HEK293T (cell line): ENCODE measurements around the gene COMTD1.

Experiments used
- CTCF ChIA-PET: fragments of 350-600 bp; formaldehyde crosslinking; extraction: SDS; loops from one replicate; lab custom pipeline; 2021; ENCODE audit warnings: antibody characterized with exemption, inconsistent platforms; lab: Yijun Ruan, JAX
- POLR2A ChIA-PET: fragments of 350-600 bp; formaldehyde crosslinking; extraction: SDS; loops from one replicate; lab custom pipeline; 2020; ENCODE audit warnings: antibody characterized with exemption, inconsistent platforms; lab: Yijun Ruan, JAX
- DNase-seq: peaks from one replicate; pipeline ENCODE4 v3.0.0; 2012; ENCODE audit warnings: mixed read lengths; ENCODE audit errors: extremely low spot score
- ARNT ChIP-seq: fragments of 450-650 bp; IDR thresholded peaks from 2 replicates; pipeline ENCODE4 v1.6.1; 2017; ENCODE audit warnings: mild to moderate bottlenecking
- BHLHE40 ChIP-seq: fragments of 450-650 bp; IDR thresholded peaks from 2 replicates; pipeline ENCODE4 v1.6.1; 2016; ENCODE audit warnings: mild to moderate bottlenecking, moderate library complexity, borderline replicate concordance
- CTBP1 ChIP-seq: fragments of 450-650 bp; IDR thresholded peaks from 2 replicates; pipeline ENCODE4 v1.6.1; 2016; ENCODE audit warnings: borderline replicate concordance
- ELF4 ChIP-seq: fragments of 450-650 bp; IDR thresholded peaks from 2 replicates; pipeline ENCODE4 v1.6.1; 2017; ENCODE audit warnings: antibody characterized with exemption
- FOXA1 ChIP-seq: fragments of 450-650 bp; IDR thresholded peaks from 2 replicates; pipeline ENCODE4 v1.6.1; 2016; ENCODE audit warnings: mild to moderate bottlenecking
- FOXK2 ChIP-seq: fragments of 450-650 bp; IDR thresholded peaks from 2 replicates; pipeline ENCODE4 v1.6.1; 2016; ENCODE audit warnings: mild to moderate bottlenecking
- FOXM1 ChIP-seq: fragments of 450-650 bp; IDR thresholded peaks from 2 replicates; pipeline ENCODE4 v1.6.1; 2017; ENCODE audit warnings: mild to moderate bottlenecking, borderline replicate concordance
- HDGF ChIP-seq: fragments of 450-650 bp; IDR thresholded peaks from 2 replicates; pipeline ENCODE4 v1.6.1; 2017; ENCODE audit warnings: antibody characterized with exemption, borderline replicate concordance
- L3MBTL2 ChIP-seq: fragments of 450-650 bp; conservative IDR thresholded peaks from 2 replicates; pipeline ENCODE4 v1.6.1; 2016; ENCODE audit warnings: mild to moderate bottlenecking
- LEF1 ChIP-seq: fragments of 450-650 bp; IDR thresholded peaks from 2 replicates; pipeline ENCODE4 v1.6.1; 2017; ENCODE audit warnings: mild to moderate bottlenecking, borderline replicate concordance
- NFRKB ChIP-seq: fragments of 450-650 bp; IDR thresholded peaks from 2 replicates; pipeline ENCODE4 v1.6.1; 2016; ENCODE audit warnings: mild to moderate bottlenecking, moderate library complexity
- SP1 ChIP-seq: fragments of 450-650 bp; IDR thresholded peaks from 2 replicates; pipeline ENCODE4 v1.6.1; 2017
- SUZ12 ChIP-seq: fragments of 450-650 bp; IDR thresholded peaks from 2 replicates; pipeline ENCODE4 v1.6.1; 2016; ENCODE audit warnings: mild to moderate bottlenecking
- TARDBP ChIP-seq: fragments of 450-650 bp; IDR thresholded peaks from 2 replicates; pipeline ENCODE4 v1.6.1; 2016
- ZNF384 ChIP-seq: fragments of 450-650 bp; IDR thresholded peaks from 2 replicates; pipeline ENCODE4 v1.6.1; 2016
- TF ChIP-seq, protein P1 (sequence below): fragments of 450-650 bp; IDR thresholded peaks from 2 replicates; pipeline ENCODE4 v1.6.1; 2016

Gene COMTD1

DNA sequence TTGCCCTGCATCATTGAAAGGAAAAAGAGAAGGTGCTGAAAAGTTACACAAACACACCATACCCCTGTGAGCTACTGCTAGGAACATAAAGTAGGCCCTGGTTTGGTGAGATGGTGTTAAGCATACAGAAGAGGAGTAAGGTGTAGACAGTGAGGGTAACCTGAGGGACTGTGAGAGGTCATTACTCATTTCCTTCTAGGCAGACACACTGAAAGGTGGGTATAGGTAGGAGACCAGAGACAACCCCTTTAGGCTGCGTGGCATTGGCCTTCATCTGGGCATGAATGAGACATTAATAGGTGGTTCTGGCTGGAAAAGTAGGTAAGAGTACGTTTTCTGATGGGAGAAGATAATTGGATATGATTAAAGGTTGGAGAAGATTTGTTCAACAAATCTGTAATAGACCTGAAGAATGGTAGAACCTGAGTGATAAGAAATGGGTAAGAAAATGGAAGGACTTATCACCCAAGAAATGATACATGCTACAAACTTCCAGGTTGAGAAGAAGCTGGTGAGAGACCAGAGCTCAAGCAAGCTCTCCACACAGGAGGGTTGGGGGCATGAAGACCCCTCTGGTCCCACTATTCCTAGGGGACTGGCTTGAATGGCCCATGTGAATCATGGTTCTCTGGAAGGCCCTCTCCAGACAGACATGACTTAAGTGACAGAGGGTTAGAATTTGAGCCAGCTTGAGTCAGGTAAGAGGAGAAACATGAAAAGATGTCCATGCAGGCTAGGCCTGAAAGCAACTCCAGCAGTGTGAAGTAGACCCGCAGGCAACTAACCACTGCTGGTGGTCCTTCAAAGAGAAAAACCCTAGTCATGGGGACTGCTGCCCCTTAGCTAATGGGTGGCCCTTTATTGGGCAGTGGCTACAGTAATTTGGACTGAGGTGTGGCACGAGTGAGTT, 3.8 kb downstream of the COMTD1 start:
- CTCF ChIA-PET, result interaction anchor here (0.8 to 1.6 kb wide), 5 partner anchors 10 to 163 kb away, joined by 3 to 4 read pairs (median 3); no protein-coding TSS in a partner anchor
- DNase-seq, result no peak
- TF ChIP-seq ZNF384, result no peak
- TF ChIP-seq FOXM1, result no peak
- TF ChIP-seq CTBP1, result no peak
- TF ChIP-seq SUZ12, result no peak
- no peak for TF ChIP-seq TARDBP
- no peak for TF ChIP-seq NFRKB
- TF ChIP-seq ELF4, result no peak
- TF ChIP-seq FOXK2, result no peak
- no peak for TF ChIP-seq L3MBTL2
- TF ChIP-seq, protein P1, sequence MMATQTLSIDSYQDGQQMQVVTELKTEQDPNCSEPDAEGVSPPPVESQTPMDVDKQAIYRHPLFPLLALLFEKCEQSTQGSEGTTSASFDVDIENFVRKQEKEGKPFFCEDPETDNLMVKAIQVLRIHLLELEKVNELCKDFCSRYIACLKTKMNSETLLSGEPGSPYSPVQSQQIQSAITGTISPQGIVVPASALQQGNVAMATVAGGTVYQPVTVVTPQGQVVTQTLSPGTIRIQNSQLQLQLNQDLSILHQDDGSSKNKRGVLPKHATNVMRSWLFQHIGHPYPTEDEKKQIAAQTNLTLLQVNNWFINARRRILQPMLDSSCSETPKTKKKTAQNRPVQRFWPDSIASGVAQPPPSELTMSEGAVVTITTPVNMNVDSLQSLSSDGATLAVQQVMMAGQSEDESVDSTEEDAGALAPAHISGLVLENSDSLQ, result no peak
- TF ChIP-seq BHLHE40, result no peak
- no peak for TF ChIP-seq LEF1
- TF ChIP-seq ARNT, result no peak
- TF ChIP-seq FOXA1, result no peak
- POLR2A ChIA-PET, result interaction anchor here (0.8 to 5.8 kb wide), 3 partner anchors 21 to 121 kb away, joined by 4 to 48 read pairs (median 16); partner anchors contain the start of genes SAMD8 and VDAC2

DNA sequence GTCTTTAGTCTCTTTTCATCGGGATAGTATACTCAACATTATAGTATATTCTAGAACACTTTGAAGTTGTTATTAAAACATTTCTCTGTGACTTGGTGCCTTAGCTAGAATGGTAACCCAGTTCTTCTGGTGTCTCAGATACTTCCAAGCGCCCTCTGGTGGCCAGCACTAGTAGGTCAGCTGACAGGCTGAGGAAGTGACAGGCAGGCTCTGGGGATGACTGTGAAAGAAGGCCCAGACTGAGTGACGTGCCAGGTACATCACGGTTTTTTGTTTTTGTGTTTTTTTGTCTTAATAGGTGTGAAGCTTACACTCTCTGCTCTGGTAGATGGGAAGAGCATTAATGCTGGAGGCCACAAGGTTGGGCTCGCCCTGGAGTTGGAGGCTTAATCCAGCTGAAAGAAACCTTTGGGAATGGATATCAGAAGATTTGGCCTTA, 5.1 kb downstream of the COMTD1 start:
- DNase-seq, result peak; percentile 79
- TF ChIP-seq BHLHE40, result no peak
- TF ChIP-seq, protein P1, result peak; percentile 95
- CTCF ChIA-PET, result interaction anchor here (0.5 to 1.6 kb wide), 6 partner anchors 19 to 635 kb away, joined by 3 to 12 read pairs (median 4); no protein-coding TSS in a partner anchor
- POLR2A ChIA-PET, result interaction anchor here (1.0 to 5.8 kb wide), 2 partner anchors 20 to 23 kb away, joined by 3 to 48 read pairs; partner anchors contain the start of gene VDAC2

DNA sequence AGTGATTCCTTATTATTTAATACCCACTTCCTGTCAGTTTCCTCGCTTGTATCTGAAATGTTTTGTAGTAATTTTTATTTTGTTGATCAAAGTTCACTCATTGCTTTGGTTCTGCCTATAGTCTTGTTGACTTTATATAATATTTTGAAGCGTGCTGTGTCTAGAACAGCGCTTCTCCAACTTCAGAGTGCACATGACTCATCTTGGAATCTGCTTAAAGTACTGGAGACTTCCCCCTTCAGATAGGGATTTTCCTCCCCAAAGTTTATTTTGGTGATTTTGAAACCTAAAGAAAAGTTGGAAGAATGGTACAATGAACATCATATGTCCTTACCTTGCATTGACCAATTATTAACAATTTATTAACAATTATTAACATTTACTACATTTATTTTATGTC, 5.8 kb downstream of the COMTD1 start:
- ChIA-PET POLR2A (no interaction called here), CTCF (interaction anchor here (0.6 to 1.6 kb wide), 6 partner anchors 19 to 1764 kb away, joined by 3 to 12 read pairs (median 4); no protein-coding TSS in a partner anchor)
- no peak for DNase-seq
- TF ChIP-seq, protein P1, result no peak
- TF ChIP-seq ARNT (no peak), SUZ12 (no peak), LEF1 (no peak), FOXM1 (no peak), HDGF (no peak), L3MBTL2 (no peak), FOXA1 (no peak), ELF4 (no peak), TARDBP (no peak), BHLHE40 (no peak), NFRKB (no peak), ZNF384 (no peak), FOXK2 (no peak), CTBP1 (no peak), SP1 (no peak)

DNA sequence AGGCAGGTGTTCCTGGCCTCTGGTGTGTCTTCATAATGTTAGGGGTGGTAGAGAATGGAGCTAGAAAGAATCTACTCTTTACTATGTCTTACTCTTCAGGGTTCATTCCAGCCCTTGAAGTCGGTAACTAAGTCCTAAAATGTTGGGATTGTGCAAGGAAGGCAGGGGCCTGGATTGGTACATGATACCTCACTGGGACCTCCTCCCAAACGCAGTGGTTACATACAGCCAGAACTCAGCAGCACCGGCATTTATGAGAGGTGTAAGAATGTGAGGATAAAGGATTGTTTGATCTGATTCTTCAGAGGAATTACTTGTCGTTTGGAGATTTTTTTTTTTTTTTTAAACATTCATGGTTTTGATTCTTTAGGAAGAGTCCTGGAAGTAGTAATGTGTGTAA, 6.9 kb downstream of the COMTD1 start:
- POLR2A ChIA-PET, result interaction anchor here (1.9 kb wide), 1 partner anchor 17 kb away, joined by 5 read pairs; no protein-coding TSS in a partner anchor
- CTCF ChIA-PET, result interaction anchor here (0.7 to 0.8 kb wide), 2 partner anchors 39 to 373 kb away, joined by 4 read pairs; no protein-coding TSS in a partner anchor
- no peak for DNase-seq
- TF ChIP-seq FOXM1 (no peak), CTBP1 (no peak), L3MBTL2 (no peak), FOXA1 (no peak), HDGF (no peak), SUZ12 (no peak), LEF1 (no peak), SP1 (no peak), TARDBP (no peak), ARNT (no peak), ZNF384 (no peak), NFRKB (no peak), BHLHE40 (no peak), ELF4 (no peak), FOXK2 (no peak)
- TF ChIP-seq, protein P1, result no peak

DNA sequence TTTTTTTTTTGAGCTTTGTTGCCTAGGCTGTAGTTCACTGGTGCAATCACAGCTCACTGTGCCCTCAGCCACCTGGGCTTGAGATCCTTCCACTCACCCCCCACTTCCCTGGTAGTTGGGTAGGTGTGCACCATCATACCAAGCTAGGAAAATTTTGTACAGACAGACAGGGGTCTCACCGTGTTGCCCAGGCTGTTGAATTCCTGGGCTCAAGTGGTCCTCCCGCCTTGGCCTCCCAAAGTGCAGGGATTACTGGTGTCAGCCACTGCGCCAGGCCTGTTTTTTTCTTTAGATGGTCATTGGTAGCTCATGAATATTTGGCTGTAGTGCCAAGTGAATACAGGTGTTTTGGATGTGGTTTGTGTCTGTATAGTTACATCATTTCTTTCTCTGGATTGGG, 7.5 kb downstream of the COMTD1 start:
- DNase-seq, result no peak
- ChIA-PET POLR2A (interaction anchor here (0.7 to 1.9 kb wide), 3 partner anchors 17 to 40 kb away, joined by 3 to 5 read pairs (median 4); no protein-coding TSS in a partner anchor), CTCF (no interaction called here)
- no peak for TF ChIP-seq TARDBP
- TF ChIP-seq LEF1, result no peak
- TF ChIP-seq FOXM1, result no peak
- no peak for TF ChIP-seq NFRKB
- TF ChIP-seq BHLHE40, result no peak
- TF ChIP-seq FOXA1, result no peak
- TF ChIP-seq ELF4, result no peak
- no peak for TF ChIP-seq L3MBTL2
- TF ChIP-seq CTBP1, result no peak
- no peak for TF ChIP-seq SUZ12
- TF ChIP-seq, protein P1, result no peak
- no peak for TF ChIP-seq HDGF
